Colonic mucosa (tissue), 4 donors: ENCODE results near the gene ERGIC3. TPM values are rescaled to one million over a fixed set of nuclear protein-coding genes. Genes with fewer than 3 reads are reported as not detected.

Source experiments
- DNase-seq: peaks from one replicate; pipeline ENCODE4 v3.0.0-alpha.2; 2020
- H3K27ac ChIP-seq: fragments of 200-600 bp; one replicate; pipeline ENCODE4 v1.8.0; 2021
- H3K27me3 ChIP-seq: fragments of 200-600 bp; one replicate; pipeline ENCODE4 v1.8.0; 2021
- H3K36me3 ChIP-seq: fragments of 200-600 bp; one replicate; pipeline ENCODE4 v1.8.0; 2021
- H3K4me1 ChIP-seq: fragments of 200-600 bp; one replicate; pipeline ENCODE4 v1.8.0; 2021; ENCODE audit warnings: mild to moderate bottlenecking
- H3K4me3 ChIP-seq: fragments of 200-600 bp; one replicate; pipeline ENCODE4 v1.8.0; 2021
- H3K9ac ChIP-seq, 2 donors: one replicate each; pipeline ENCODE4 v1.7.0; 2013; ENCODE audit warnings: control low read depth in 2 of 2, low read depth in 2 of 2, low read length in 2 of 2
- H3K9me3 ChIP-seq: fragments of 200-600 bp; one replicate; pipeline ENCODE4 v1.8.0; 2021
- intact Hi-C: fragments of 100-400 bp; cut with DNase I; formaldehyde crosslinking; loops from one replicate; pipeline ENCODE4 v1.14.1; 2022
- total RNA-seq, 2 donors: library from RNA; stranded (reverse); fragmentation: NEBNext Ultra II Directional in 1 of 2; extraction: Animal tissue kit (Norgen Biotek cat#: 25700) in 1 of 2; gene quantifications; one replicate each; pipeline ENCODE4 v1.2.1, GENCODE V29; 2021
- TF ChIP-seq, protein P1 (sequence below): fragments of 200-600 bp; IDR thresholded peaks from one replicate; pipeline ENCODE4 v1.8.0; 2022; ENCODE audit warnings: antibody characterized with exemption, mild to moderate bottlenecking
- donor health status: healthy.
- donor health status: DM: no; HTN: no; CAD: no.
- donor health status: DM: no; HTN: no; CAD: no.

ERGIC3 gene
- 100 to 1,000 TPM; 233 to 270 TPM for total RNA-seq

- Histone ChIP-seq H3K9me3 (no peaks in the 10 kb centered on the region), H3K9ac (peak within 1 kb of the TSS; percentile 71 to 90), H3K36me3 (no peaks in the 10 kb centered on the region), H3K4me3 (peak within 1 kb of the TSS; percentile 83), H3K27ac (peak within 1 kb of the TSS; percentile 82), H3K4me1 (peaks cover 3% of the 10 kb centered on the region), H3K27me3 (no peaks in the 10 kb centered on the region)
- intact Hi-C loops = no loop called here
- DNase-seq = peak; percentile 99
- TF ChIP-seq, protein P1, sequence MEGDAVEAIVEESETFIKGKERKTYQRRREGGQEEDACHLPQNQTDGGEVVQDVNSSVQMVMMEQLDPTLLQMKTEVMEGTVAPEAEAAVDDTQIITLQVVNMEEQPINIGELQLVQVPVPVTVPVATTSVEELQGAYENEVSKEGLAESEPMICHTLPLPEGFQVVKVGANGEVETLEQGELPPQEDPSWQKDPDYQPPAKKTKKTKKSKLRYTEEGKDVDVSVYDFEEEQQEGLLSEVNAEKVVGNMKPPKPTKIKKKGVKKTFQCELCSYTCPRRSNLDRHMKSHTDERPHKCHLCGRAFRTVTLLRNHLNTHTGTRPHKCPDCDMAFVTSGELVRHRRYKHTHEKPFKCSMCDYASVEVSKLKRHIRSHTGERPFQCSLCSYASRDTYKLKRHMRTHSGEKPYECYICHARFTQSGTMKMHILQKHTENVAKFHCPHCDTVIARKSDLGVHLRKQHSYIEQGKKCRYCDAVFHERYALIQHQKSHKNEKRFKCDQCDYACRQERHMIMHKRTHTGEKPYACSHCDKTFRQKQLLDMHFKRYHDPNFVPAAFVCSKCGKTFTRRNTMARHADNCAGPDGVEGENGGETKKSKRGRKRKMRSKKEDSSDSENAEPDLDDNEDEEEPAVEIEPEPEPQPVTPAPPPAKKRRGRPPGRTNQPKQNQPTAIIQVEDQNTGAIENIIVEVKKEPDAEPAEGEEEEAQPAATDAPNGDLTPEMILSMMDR = no peak
Measured at GRCh38 chr20:35541783-35542662, at the start of gene ERGIC3. Gene ERGIC3, plus strand, starts transcription at chr20:35542078. Its CDS starts 20 bp downstream, at chr20:35542098.

- no peaks in the 10 kb centered on the region for H3K4me1 ChIP-seq
- no peak overlapping the region for H3K27ac ChIP-seq
- H3K9ac ChIP-seq = no peak overlapping the region
- H3K4me3 ChIP-seq = no peak overlapping the region
- DNase-seq = no peak
- H3K36me3 ChIP-seq = no peaks in the 10 kb centered on the region
- TF ChIP-seq, protein P1 = no peak
- intact Hi-C loops = no loop called here
- H3K9me3 ChIP-seq = no peaks in the 10 kb centered on the region
- no peaks in the 10 kb centered on the region for H3K27me3 ChIP-seq
Measured at GRCh38 chr20:35492352-35492751, 49.5 kb upstream of the ERGIC3 start.

DNA sequence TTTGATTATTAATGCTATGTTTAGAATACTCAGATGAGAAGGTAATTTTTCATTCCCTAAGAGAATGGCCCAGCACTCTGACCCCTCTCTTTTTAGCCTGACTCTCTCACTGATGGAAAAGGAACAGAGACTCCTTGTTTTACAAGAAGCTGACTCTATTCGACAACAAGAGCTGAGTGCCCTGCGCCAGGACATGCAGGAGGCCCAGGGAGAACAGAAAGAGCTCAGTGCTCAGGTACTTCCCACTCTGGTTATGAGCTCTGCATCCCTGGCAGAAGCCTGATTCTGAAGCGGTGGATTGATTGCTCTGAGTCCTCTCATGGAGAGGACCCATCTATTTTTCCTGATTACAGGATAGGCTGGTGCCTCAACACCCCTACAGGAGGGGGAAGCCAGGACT is 45.4 kb upstream of the ERGIC3 start:
- H3K27me3 ChIP-seq = no peaks in the 10 kb centered on the region
- no peak overlapping the region for H3K9ac ChIP-seq
- intact Hi-C loops = no loop called here
- H3K4me3 ChIP-seq = no peak overlapping the region
- no peaks in the 10 kb centered on the region for H3K9me3 ChIP-seq
- no peak for DNase-seq
- TF ChIP-seq, protein P1 = no peak
- no peaks in the 10 kb centered on the region for H3K4me1 ChIP-seq
- no peak overlapping the region for H3K27ac ChIP-seq
- H3K36me3 ChIP-seq = no peaks in the 10 kb centered on the region

DNA sequence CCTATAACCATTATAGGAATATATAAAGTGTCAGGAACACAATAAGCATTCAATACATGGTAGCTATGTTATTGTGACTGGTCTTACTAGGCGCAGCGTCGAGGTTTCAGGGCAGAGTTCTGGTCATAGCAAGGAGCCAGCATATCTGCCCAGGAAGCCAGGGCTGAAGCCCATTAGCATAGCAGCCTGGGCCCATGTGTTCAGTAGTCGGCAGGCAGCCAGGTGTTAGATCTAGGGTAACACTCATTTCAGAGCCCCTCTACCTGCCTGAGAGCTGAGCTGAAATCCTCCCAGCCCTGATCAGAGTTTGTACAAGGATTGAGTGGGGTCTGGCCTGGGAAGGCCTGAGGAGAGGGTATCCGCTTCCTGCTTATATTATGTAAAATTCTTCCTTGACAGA is 44.6 kb upstream of the ERGIC3 start:
- Histone ChIP-seq H3K9me3 (no peaks in the 10 kb centered on the region), H3K4me1 (no peaks in the 10 kb centered on the region), H3K36me3 (no peaks in the 10 kb centered on the region), H3K27me3 (no peaks in the 10 kb centered on the region), H3K4me3 (no peak overlapping the region), H3K27ac (no peak overlapping the region), H3K9ac (peak overlapping the region in 1 of 2 donors; percentile 5)
- no peak for DNase-seq
- intact Hi-C loops = no loop called here
- TF ChIP-seq, protein P1 = no peak

DNA sequence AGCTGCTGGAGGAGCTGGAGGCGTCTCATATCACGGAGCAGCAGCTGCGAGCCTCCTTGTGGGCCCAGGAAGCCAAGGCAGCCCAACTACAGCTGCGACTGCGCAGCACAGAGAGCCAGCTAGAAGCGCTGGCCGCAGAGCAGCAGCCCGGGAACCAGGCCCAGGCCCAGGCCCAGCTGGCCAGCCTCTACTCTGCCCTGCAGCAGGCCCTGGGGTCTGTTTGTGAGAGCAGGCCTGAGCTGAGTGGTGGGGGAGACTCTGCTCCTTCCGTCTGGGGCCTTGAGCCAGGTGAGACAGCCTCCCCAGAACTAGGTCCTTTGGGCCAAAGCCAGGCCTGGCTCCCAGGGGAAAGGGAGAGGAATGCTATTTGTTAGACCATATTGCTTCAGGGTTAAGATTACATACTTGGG is 44.1 kb upstream of the ERGIC3 start:
- intact Hi-C loops = no loop called here
- no peaks in the 10 kb centered on the region for H3K27me3 ChIP-seq
- no peaks in the 10 kb centered on the region for H3K9me3 ChIP-seq
- no peak overlapping the region for H3K27ac ChIP-seq
- no peaks in the 10 kb centered on the region for H3K36me3 ChIP-seq
- no peaks in the 10 kb centered on the region for H3K4me1 ChIP-seq
- DNase-seq = no peak
- TF ChIP-seq, protein P1 = no peak
- H3K4me3 ChIP-seq = no peak overlapping the region
- H3K9ac ChIP-seq = no peak overlapping the region
